ENCODE measurements around the gene LRRC25. TPM values are rescaled to one million over a fixed set of nuclear protein-coding genes. Genes with fewer than 3 reads are reported as not detected.

Gene LRRC25
- total RNA-seq, 6 donors from 2014 or later, result 4.0 to 49.4 (median 24.0) TPM

GRCh38 chr19:18348171-18348570 is 49.3 kb downstream of the LRRC25 start:
- WGBS, 2 donors, result 92 to 94% methylated on average over 13 to 14 of the region's 17 CpGs
- Histone ChIP-seq H3K9me3 (no peaks in the 10 kb centered on the region), H3K27me3 (no peaks in the 10 kb centered on the region), H3K27ac (no peak overlapping the region), H3K36me3 (peaks cover 0 to 18% (median 6%) of the 10 kb centered on the region in 4 donors), H3K4me1 (no peaks in the 10 kb centered on the region), H3K4me3 (no peak overlapping the region)
- DNase-seq (no peak), ATAC-seq (ENCODE audit: low FRiP score in 2 of 2) (peak in 1 of 2 donors; percentile 31)
- TF ChIP-seq CTCF (IDR thresholded peaks at IDR 0.05) (no peak), POLR2AphosphoS5 (IDR thresholded peaks at IDR 0.05) (no peak)

GRCh38 chr19:18346091-18346490 is 51.3 kb downstream of the LRRC25 start:
- TF ChIP-seq POLR2AphosphoS5 (IDR thresholded peaks at IDR 0.05), result no peak
- no peak for TF ChIP-seq POLR2A (IDR thresholded peaks at IDR 0.05)
- no peak for TF ChIP-seq EP300 (IDR thresholded peaks at IDR 0.05)
- Histone ChIP-seq H3K27ac (no peak overlapping the region), H3K36me3 (peaks cover 0 to 14% (median 6%) of the 10 kb centered on the region in 4 donors), H3K27me3 (no peaks in the 10 kb centered on the region), H3K9me3 (no peaks in the 10 kb centered on the region), H3K4me1 (peaks cover 3 to 8% (median 7%) of the 10 kb centered on the region in 4 donors), H3K4me3 (no peak overlapping the region)
- DNase-seq (no peak), ATAC-seq (ENCODE audit: low FRiP score in 2 of 2) (no peak)
- 80% methylated on average over 8 of the region's 8 CpGs for WGBS, 2 donors

GRCh38 chr19:18345296-18345695 is 52.1 kb downstream of the LRRC25 start:
- H3K4me1 ChIP-seq, result peaks cover 4 to 10% (median 8%) of the 10 kb centered on the region in 4 donors
- no peak overlapping the region for H3K4me3 ChIP-seq
- peaks cover 0 to 14% (median 6%) of the 10 kb centered on the region in 4 donors for H3K36me3 ChIP-seq
- H3K27ac ChIP-seq, result no peak overlapping the region
- no peaks in the 10 kb centered on the region for H3K9me3 ChIP-seq
- ATAC-seq (ENCODE audit: low FRiP score in 2 of 2) (no peak), DNase-seq (no peak)
- H3K27me3 ChIP-seq, result no peaks in the 10 kb centered on the region
- TF ChIP-seq CTCF (IDR thresholded peaks at IDR 0.05) (no peak), POLR2A (IDR thresholded peaks at IDR 0.05) (no peak), EP300 (IDR thresholded peaks at IDR 0.05) (no peak), POLR2AphosphoS5 (IDR thresholded peaks at IDR 0.05) (no peak)
- WGBS, 2 donors, result 94 to 97% methylated on average over 6 of the region's 6 CpGs

GRCh38 chr19:18344582-18344950 is 52.9 kb downstream of the LRRC25 start:
- 73 to 78% methylated on average over 13 of the region's 13 CpGs for WGBS, 2 donors
- Histone ChIP-seq H3K9me3 (no peaks in the 10 kb centered on the region), H3K4me1 (peaks cover 10 to 17% (median 14%) of the 10 kb centered on the region in 4 donors), H3K4me3 (no peak overlapping the region), H3K27ac (no peak overlapping the region), H3K36me3 (peaks cover 0 to 14% (median 6%) of the 10 kb centered on the region in 4 donors), H3K27me3 (no peaks in the 10 kb centered on the region)
- TF ChIP-seq CTCF (IDR thresholded peaks at IDR 0.05), result no peak
- no peak for TF ChIP-seq POLR2AphosphoS5 (IDR thresholded peaks at IDR 0.05)
- no peak for TF ChIP-seq POLR2A (IDR thresholded peaks at IDR 0.05)
- no peak for TF ChIP-seq EP300 (IDR thresholded peaks at IDR 0.05)
- DNase-seq, result no peak
- ATAC-seq (ENCODE audit: low FRiP score in 2 of 2), result no peak

GRCh38 chr19:18342090-18342632 is 55.3 kb downstream of the LRRC25 start:
- Histone ChIP-seq H3K4me1 (peaks cover 11 to 17% (median 15%) of the 10 kb centered on the region in 4 donors), H3K27ac (no peak overlapping the region), H3K27me3 (no peaks in the 10 kb centered on the region), H3K36me3 (peaks cover 0 to 14% (median 6%) of the 10 kb centered on the region in 4 donors), H3K9me3 (no peaks in the 10 kb centered on the region), H3K4me3 (no peak overlapping the region)
- TF ChIP-seq POLR2A (IDR thresholded peaks at IDR 0.05) (no peak), CTCF (IDR thresholded peaks at IDR 0.05) (no peak), EP300 (IDR thresholded peaks at IDR 0.05) (no peak), POLR2AphosphoS5 (IDR thresholded peaks at IDR 0.05) (no peak)
- ATAC-seq (ENCODE audit: low FRiP score in 2 of 2) (no peak), DNase-seq (no peak)
- WGBS, 2 donors, result 77 to 83% methylated on average over 8 of the region's 8 CpGs

Small RNA genes within 50 kb of the gene (small RNA-seq; reads per million reads assigned to genes)
- 0 reads per million in 4 donors for gene MIR3189

Other genes with a start within 250 kb of the LRRC25 start
- 10 to 100 TPM; 11.0 to 65.1 (median 30.3) TPM for gene PIK3R2, start 244.5 kb downstream of the LRRC25 start, total RNA-seq
- 100 to 1,000 TPM; 228 to 764 (median 476) TPM for gene IFI30, start 223.8 kb downstream of the LRRC25 start, total RNA-seq
- gene MPV17L2, start 204.4 kb downstream of the LRRC25 start, total RNA-seq, result 10 to 100 TPM; 10.7 to 18.8 (median 13.3) TPM
- gene RAB3A, start 193.6 kb downstream of the LRRC25 start, total RNA-seq, result 1 to 10 TPM in 5 of 6 donors, under 1 TPM in 1; 0.46 to 5.0 (median 3.4) TPM
- gene PDE4C, start 171.2 kb downstream of the LRRC25 start, total RNA-seq, result 100 to 1,000 TPM in 1 of 6 donors, 10 to 100 TPM in 4, 1 to 10 TPM in 1; 6.4 to 479 (median 21.0) TPM
- gene IQCN, start 123.2 kb downstream of the LRRC25 start, total RNA-seq, result 10 to 100 TPM in 3 of 6 donors, 1 to 10 TPM in 3; 6.3 to 58.7 (median 11.7) TPM
- 1,000 to 10,000 TPM in 1 of 6 donors, 100 to 1,000 TPM in 5; 281 to 1,101 (median 639) TPM for gene JUND, start 116.0 kb downstream of the LRRC25 start, total RNA-seq
- 100 to 1,000 TPM in 4 of 6 donors, 10 to 100 TPM in 2; 39.8 to 147 (median 107) TPM for gene LSM4, start 74.5 kb downstream of the LRRC25 start, total RNA-seq
- gene PGPEP1, start 57.0 kb downstream of the LRRC25 start, total RNA-seq, result 10 to 100 TPM; 15.5 to 42.8 (median 28.1) TPM
- 100 to 1,000 TPM in 2 of 6 donors, 10 to 100 TPM in 4; 42.5 to 126 (median 68.7) TPM for gene GDF15, start 11.5 kb downstream of the LRRC25 start, total RNA-seq
- 100 to 1,000 TPM in 1 of 6 donors, 10 to 100 TPM in 5; 52.0 to 157 (median 84.1) TPM for gene SSBP4, start 21.8 kb upstream of the LRRC25 start, total RNA-seq
- 10 to 100 TPM; 14.5 to 55.5 (median 20.0) TPM for gene ISYNA1, start 40.5 kb upstream of the LRRC25 start, total RNA-seq
- gene ELL, start 124.4 kb upstream of the LRRC25 start, total RNA-seq, result 10 to 100 TPM; 19.8 to 66.0 (median 22.4) TPM
- 100 to 1,000 TPM; 242 to 450 (median 284) TPM for gene FKBP8, start 146.0 kb upstream of the LRRC25 start, total RNA-seq
- 100 to 1,000 TPM in 3 of 6 donors, 10 to 100 TPM in 3; 69.6 to 333 (median 103) TPM for gene KXD1, start 160.2 kb upstream of the LRRC25 start, total RNA-seq
- 100 to 1,000 TPM; 127 to 988 (median 458) TPM for gene UBA52, start 174.2 kb upstream of the LRRC25 start, total RNA-seq
- 100 to 1,000 TPM in 1 of 6 donors, 10 to 100 TPM in 5; 83.6 to 114 (median 91.6) TPM for gene REX1BD, start 191.2 kb upstream of the LRRC25 start, total RNA-seq
- 10 to 100 TPM; 15.0 to 54.8 (median 20.0) TPM for gene CRLF1, start 209.2 kb upstream of the LRRC25 start, total RNA-seq
- 1 to 10 TPM in 2 of 6 donors, under 1 TPM in 2, not detected in 2; 0.30 to 2.8 (median 1.0) TPM for gene TMEM59L, start 215.2 kb upstream of the LRRC25 start, total RNA-seq
- 10 to 100 TPM in 4 of 6 donors, 1 to 10 TPM in 2; 8.1 to 16.1 (median 12.1) TPM for gene KLHL26, start 239.4 kb upstream of the LRRC25 start, total RNA-seq

All from upper lobe of left lung (tissue), 6 donors.